ENCODE measurements around the gene COL25A1.
A peak's percentile ranks its signal among the peaks of the same experiment; 100 is the strongest.

The COL25A1 gene

GRCh38 chr4:109303140-109303496 is 660 bp upstream of the COL25A1 start:
- no peaks in the 10 kb centered on the region for H3K36me3 Mint-ChIP-seq (ENCODE audit: low read depth)
- H3K4me3 Mint-ChIP-seq = peak overlapping the region; percentile 61
- H3K27me3 Mint-ChIP-seq = peaks cover 67% of the 10 kb centered on the region
- no peak overlapping the region for H3K27ac Mint-ChIP-seq
- peaks cover 16% of the 10 kb centered on the region for H3K4me1 Mint-ChIP-seq (ENCODE audit: low read depth)
- intact Hi-C loops (cut with micrococcal nuclease) = no loop called here
- no peaks in the 10 kb centered on the region for H3K9me3 Mint-ChIP-seq

GRCh38 chr4:109301651-109302360 is 652 bp downstream of the COL25A1 start:
- peaks cover 16% of the 10 kb centered on the region for H3K4me1 Mint-ChIP-seq (ENCODE audit: low read depth)
- intact Hi-C loops (cut with micrococcal nuclease) = no loop called here
- H3K4me3 Mint-ChIP-seq = peak overlapping the region; percentile 61
- H3K27ac Mint-ChIP-seq = no peak overlapping the region
- H3K27me3 Mint-ChIP-seq = peaks cover 64% of the 10 kb centered on the region
- no peaks in the 10 kb centered on the region for H3K9me3 Mint-ChIP-seq
- no peaks in the 10 kb centered on the region for H3K36me3 Mint-ChIP-seq (ENCODE audit: low read depth)

- no peaks in the 10 kb centered on the region for H3K9me3 Mint-ChIP-seq
- H3K27ac Mint-ChIP-seq = no peak overlapping the region
- H3K4me1 Mint-ChIP-seq (ENCODE audit: low read depth) = peaks cover 16% of the 10 kb centered on the region
- no peaks in the 10 kb centered on the region for H3K36me3 Mint-ChIP-seq (ENCODE audit: low read depth)
- intact Hi-C loops (cut with micrococcal nuclease) = no loop called here
- no peak overlapping the region for H3K4me3 Mint-ChIP-seq
- peaks cover 50% of the 10 kb centered on the region for H3K27me3 Mint-ChIP-seq
Measured at GRCh38 chr4:109298279-109299010, 4.0 kb downstream of the COL25A1 start.

GRCh38 chr4:109296527-109296926 is 5.9 kb downstream of the COL25A1 start:
- H3K4me1 Mint-ChIP-seq (ENCODE audit: low read depth) = no peaks in the 10 kb centered on the region
- intact Hi-C loops (cut with micrococcal nuclease) = no loop called here
- H3K27me3 Mint-ChIP-seq = peaks cover 33% of the 10 kb centered on the region
- no peak overlapping the region for H3K27ac Mint-ChIP-seq
- H3K9me3 Mint-ChIP-seq = no peaks in the 10 kb centered on the region
- H3K4me3 Mint-ChIP-seq = no peak overlapping the region
- no peaks in the 10 kb centered on the region for H3K36me3 Mint-ChIP-seq (ENCODE audit: low read depth)

- H3K36me3 Mint-ChIP-seq (ENCODE audit: low read depth) = no peaks in the 10 kb centered on the region
- no peaks in the 10 kb centered on the region for H3K9me3 Mint-ChIP-seq
- H3K27me3 Mint-ChIP-seq = peaks cover 20% of the 10 kb centered on the region
- no peak overlapping the region for H3K27ac Mint-ChIP-seq
- intact Hi-C loops (cut with micrococcal nuclease) = loop anchor here (2.0 kb wide), 1 partner anchor 460 kb away; no protein-coding TSS in a partner anchor
- H3K4me1 Mint-ChIP-seq (ENCODE audit: low read depth) = no peaks in the 10 kb centered on the region
- no peak overlapping the region for H3K4me3 Mint-ChIP-seq
Measured at GRCh38 chr4:109295081-109295480, 7.4 kb downstream of the COL25A1 start.

- H3K9me3 Mint-ChIP-seq = no peaks in the 10 kb centered on the region
- H3K4me3 Mint-ChIP-seq = no peak overlapping the region
- H3K27me3 Mint-ChIP-seq = peaks cover 15% of the 10 kb centered on the region
- no peak overlapping the region for H3K27ac Mint-ChIP-seq
- H3K36me3 Mint-ChIP-seq (ENCODE audit: low read depth) = no peaks in the 10 kb centered on the region
- intact Hi-C loops (cut with micrococcal nuclease) = loop anchor here (2.0 kb wide), 1 partner anchor 460 kb away; no protein-coding TSS in a partner anchor
- H3K4me1 Mint-ChIP-seq (ENCODE audit: low read depth) = no peaks in the 10 kb centered on the region
Measured at GRCh38 chr4:109294468-109295020, 7.9 kb downstream of the COL25A1 start.

- Mint-ChIP-seq H3K27ac (no peak overlapping the region), H3K27me3 (peaks cover 14% of the 10 kb centered on the region), H3K4me3 (no peak overlapping the region), H3K36me3 (ENCODE audit: low read depth) (no peaks in the 10 kb centered on the region), H3K9me3 (no peaks in the 10 kb centered on the region), H3K4me1 (ENCODE audit: low read depth) (no peaks in the 10 kb centered on the region)
- intact Hi-C loops (cut with micrococcal nuclease) = loop anchor here (2.0 kb wide), 1 partner anchor 459 kb away; no protein-coding TSS in a partner anchor
Measured at GRCh38 chr4:109294006-109294405, 8.5 kb downstream of the COL25A1 start.

- no peaks in the 10 kb centered on the region for H3K36me3 Mint-ChIP-seq (ENCODE audit: low read depth)
- intact Hi-C loops (cut with micrococcal nuclease) = no loop called here
- H3K4me1 Mint-ChIP-seq (ENCODE audit: low read depth) = no peaks in the 10 kb centered on the region
- H3K27ac Mint-ChIP-seq = no peak overlapping the region
- no peak overlapping the region for H3K4me3 Mint-ChIP-seq
- H3K9me3 Mint-ChIP-seq = no peaks in the 10 kb centered on the region
- H3K27me3 Mint-ChIP-seq = peaks cover 8% of the 10 kb centered on the region
Measured at GRCh38 chr4:109291707-109292238, 10.7 kb downstream of the COL25A1 start.

GRCh38 chr4:109290918-109291317 is 11.5 kb downstream of the COL25A1 start:
- no peaks in the 10 kb centered on the region for H3K9me3 Mint-ChIP-seq
- intact Hi-C loops (cut with micrococcal nuclease) = no loop called here
- no peak overlapping the region for H3K4me3 Mint-ChIP-seq
- no peak overlapping the region for H3K27ac Mint-ChIP-seq
- no peaks in the 10 kb centered on the region for H3K36me3 Mint-ChIP-seq (ENCODE audit: low read depth)
- peaks cover 4% of the 10 kb centered on the region for H3K27me3 Mint-ChIP-seq
- H3K4me1 Mint-ChIP-seq (ENCODE audit: low read depth) = no peaks in the 10 kb centered on the region

- H3K4me3 Mint-ChIP-seq = no peak overlapping the region
- no peaks in the 10 kb centered on the region for H3K27me3 Mint-ChIP-seq
- H3K9me3 Mint-ChIP-seq = no peaks in the 10 kb centered on the region
- H3K4me1 Mint-ChIP-seq (ENCODE audit: low read depth) = peaks cover 8% of the 10 kb centered on the region
- no peak overlapping the region for H3K27ac Mint-ChIP-seq
- no peaks in the 10 kb centered on the region for H3K36me3 Mint-ChIP-seq (ENCODE audit: low read depth)
- intact Hi-C loops (cut with micrococcal nuclease) = no loop called here
Measured at GRCh38 chr4:109278594-109279031, 23.8 kb downstream of the COL25A1 start.

GRCh38 chr4:109276482-109277095 is 25.9 kb downstream of the COL25A1 start:
- H3K4me3 Mint-ChIP-seq = no peak overlapping the region
- H3K27ac Mint-ChIP-seq = peak overlapping the region; percentile 15
- peaks cover 6% of the 10 kb centered on the region for H3K4me1 Mint-ChIP-seq (ENCODE audit: low read depth)
- intact Hi-C loops (cut with micrococcal nuclease) = no loop called here
- no peaks in the 10 kb centered on the region for H3K27me3 Mint-ChIP-seq
- H3K36me3 Mint-ChIP-seq (ENCODE audit: low read depth) = no peaks in the 10 kb centered on the region
- no peaks in the 10 kb centered on the region for H3K9me3 Mint-ChIP-seq

GRCh38 chr4:109275066-109275745 is 27.3 kb downstream of the COL25A1 start:
- no peaks in the 10 kb centered on the region for H3K36me3 Mint-ChIP-seq (ENCODE audit: low read depth)
- H3K27me3 Mint-ChIP-seq = no peaks in the 10 kb centered on the region

GRCh38 chr4:109266891-109267290 is 35.6 kb downstream of the COL25A1 start:
- Mint-ChIP-seq H3K9me3 (no peaks in the 10 kb centered on the region), H3K4me3 (no peak overlapping the region), H3K36me3 (ENCODE audit: low read depth) (no peaks in the 10 kb centered on the region), H3K4me1 (ENCODE audit: low read depth) (no peaks in the 10 kb centered on the region), H3K27me3 (no peaks in the 10 kb centered on the region), H3K27ac (no peak overlapping the region)
- intact Hi-C loops (cut with micrococcal nuclease) = no loop called here

More at GRCh38 chr4:109275066-109275745, 27.3 kb downstream of the COL25A1 start:
- no peak overlapping the region for H3K27ac Mint-ChIP-seq
- H3K9me3 Mint-ChIP-seq = no peaks in the 10 kb centered on the region
- intact Hi-C loops (cut with micrococcal nuclease) = no loop called here
- peaks cover 6% of the 10 kb centered on the region for H3K4me1 Mint-ChIP-seq (ENCODE audit: low read depth)
- H3K4me3 Mint-ChIP-seq = no peak overlapping the region

Data from dendritic cell treated with granulocyte-macrophage colony-stimulating factor and Interleukin-4, amounts not matched to agents 40 ng/mL and 50 ng/mL, for 4 days (primary cell).